Esophagus squamous epithelium (tissue), 5 donors: Measurements from ENCODE around the gene NARS2. TPM values are rescaled to one million over a fixed set of nuclear protein-coding genes. Genes with fewer than 3 reads are reported as not detected.

Experiments used
- DNase-seq: peaks from one replicate; lab custom pipeline; 2025; lab: John Stamatoyannopoulos, UW
- H3K27ac ChIP-seq, 4 donors: fragments of 200-600 bp; sonication (generic); one replicate each; pipeline ENCODE4 v1.5.1; 2016 to 2019; ENCODE audit warnings: mild to moderate bottlenecking in 1 of 4
- H3K27me3 ChIP-seq, 4 donors: fragments of 200-600 bp; sonication (generic); 1 replicate in 3 of 4; 2 replicates in 1 of 4; pipeline versions ENCODE4 v1.5.1 to v1.6.0; 2017 to 2021; ENCODE audit warnings: antibody characterized with exemption in 1 of 4
- H3K36me3 ChIP-seq, 3 donors: fragments of 200-600 bp; sonication (generic); one replicate each; pipeline ENCODE4 v1.5.1; 2016 to 2019
- H3K4me1 ChIP-seq, 3 donors: fragments of 200-600 bp; sonication (generic); one replicate each; pipeline ENCODE4 v1.5.1; 2017 to 2019
- H3K4me3 ChIP-seq, 4 donors: fragments of 200-600 bp; sonication (generic); 1 replicate in 3 of 4; 2 replicates in 1 of 4; pipeline ENCODE4 v1.5.1; 2016 to 2019; ENCODE audit warnings: mild to moderate bottlenecking in 2 of 4, moderate library complexity in 1 of 4
- H3K9me3 ChIP-seq, 3 donors: fragments of 200-600 bp; sonication (generic); one replicate each; pipeline ENCODE4 v1.5.1; 2016 to 2019
- POLR2A ChIP-seq, 4 donors: fragments of 450-650 bp; IDR thresholded peaks; one replicate each; pipeline ENCODE4 v1.6.1; 2017; ENCODE audit warnings: antibody characterized with exemption in 4 of 4, mild to moderate bottlenecking in 4 of 4, moderate library complexity in 3 of 4
- WGBS, 2 donors: methylation state at CpG; one replicate each; pipeline ENCODE4 v1.1.5; 2018; 5-methylcytosine and 5-hydroxymethylcytosine counted together
- intact Hi-C: fragments of 100-400 bp; cut with DNase I; formaldehyde crosslinking; loops from one replicate; pipeline ENCODE4 v1.15.0; 2022
- total RNA-seq, 4 donors: library from RNA; depleted of rRNA; stranded (reverse); fragments of >200 nt; gene quantifications; one replicate each; pipeline ENCODE4 v1.1.0, GENCODE V29; 2016
- TF ChIP-seq, protein P1 (sequence below), 6 experiments: fragments of 450-650 bp in 4 of 6; fragments of 200-600 bp in 2 of 6; sonication (generic) in 2 of 6; IDR thresholded peaks; one replicate each; pipeline ENCODE4 v1.5.1; 2016 to 2019; ENCODE audit warnings: antibody characterized with exemption in 6 of 6, mild to moderate bottlenecking in 4 of 6, moderate library complexity in 4 of 6
- donor health status: DM: yes; HTN: yes; CAD: no.

Gene NARS2
- total RNA-seq, 4 donors from 2014 or later = 9.4 to 15.7 (median 13.6) TPM

DNA sequence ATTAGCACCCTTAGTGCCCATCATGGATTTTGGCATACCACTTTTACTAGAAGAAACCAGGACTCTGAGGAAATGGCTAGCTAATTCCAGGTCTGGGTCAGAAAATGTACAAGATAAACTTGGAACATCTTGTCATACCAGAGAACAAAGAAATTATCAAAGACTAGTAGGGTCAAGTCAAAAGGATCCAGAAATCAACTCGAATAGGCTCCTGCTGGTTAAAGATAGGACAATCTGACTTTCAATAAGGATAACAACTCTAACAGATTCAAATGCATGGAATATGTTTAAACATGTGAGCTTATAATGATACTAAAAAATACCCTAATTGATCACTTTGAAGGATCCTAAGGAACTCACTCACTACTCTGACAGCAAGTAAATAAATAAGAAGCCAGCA is 175.9 kb downstream of the NARS2 start:
- Histone ChIP-seq H3K27ac (no peak overlapping the region), H3K4me3 (no peak overlapping the region), H3K36me3 (no peaks in the 10 kb centered on the region), H3K4me1 (peaks cover 0 to 3% (median 0%) of the 10 kb centered on the region in 3 donors), H3K9me3 (no peaks in the 10 kb centered on the region), H3K27me3 (no peaks in the 10 kb centered on the region)
- no peak for DNase-seq
- WGBS, 2 donors = 56 to 74% methylated on average over 1 of the region's 1 CpG
- intact Hi-C loops = no loop called here
- TF ChIP-seq, protein P1, sequence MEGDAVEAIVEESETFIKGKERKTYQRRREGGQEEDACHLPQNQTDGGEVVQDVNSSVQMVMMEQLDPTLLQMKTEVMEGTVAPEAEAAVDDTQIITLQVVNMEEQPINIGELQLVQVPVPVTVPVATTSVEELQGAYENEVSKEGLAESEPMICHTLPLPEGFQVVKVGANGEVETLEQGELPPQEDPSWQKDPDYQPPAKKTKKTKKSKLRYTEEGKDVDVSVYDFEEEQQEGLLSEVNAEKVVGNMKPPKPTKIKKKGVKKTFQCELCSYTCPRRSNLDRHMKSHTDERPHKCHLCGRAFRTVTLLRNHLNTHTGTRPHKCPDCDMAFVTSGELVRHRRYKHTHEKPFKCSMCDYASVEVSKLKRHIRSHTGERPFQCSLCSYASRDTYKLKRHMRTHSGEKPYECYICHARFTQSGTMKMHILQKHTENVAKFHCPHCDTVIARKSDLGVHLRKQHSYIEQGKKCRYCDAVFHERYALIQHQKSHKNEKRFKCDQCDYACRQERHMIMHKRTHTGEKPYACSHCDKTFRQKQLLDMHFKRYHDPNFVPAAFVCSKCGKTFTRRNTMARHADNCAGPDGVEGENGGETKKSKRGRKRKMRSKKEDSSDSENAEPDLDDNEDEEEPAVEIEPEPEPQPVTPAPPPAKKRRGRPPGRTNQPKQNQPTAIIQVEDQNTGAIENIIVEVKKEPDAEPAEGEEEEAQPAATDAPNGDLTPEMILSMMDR (IDR thresholded peaks at IDR 0.05) = no peak
- no peak for TF ChIP-seq POLR2A (IDR thresholded peaks at IDR 0.05)

DNA sequence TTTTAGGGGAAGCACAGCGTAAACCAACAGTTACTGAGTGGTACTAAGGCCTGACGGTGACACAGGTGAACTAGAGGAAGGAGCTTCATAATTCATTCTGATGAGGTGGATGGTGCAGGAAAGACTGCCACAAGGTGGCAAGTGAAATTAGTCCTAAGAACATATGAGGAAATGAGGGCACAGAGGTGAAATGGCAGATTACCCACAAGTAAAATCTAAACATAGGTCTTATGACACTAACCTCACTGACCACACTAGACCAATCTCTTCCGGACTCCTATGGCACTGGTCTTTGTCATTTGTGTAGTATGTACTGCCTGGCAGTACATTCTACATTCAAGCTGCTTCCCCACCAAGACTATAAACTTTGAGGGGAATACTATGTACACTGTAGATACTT is 177.3 kb downstream of the NARS2 start:
- no peaks in the 10 kb centered on the region for H3K9me3 ChIP-seq
- no peak for DNase-seq
- no peaks in the 10 kb centered on the region for H3K36me3 ChIP-seq
- WGBS, 2 donors = 90 to 97% methylated on average over 3 of the region's 3 CpGs
- peaks cover 0 to 11% (median 0%) of the 10 kb centered on the region in 3 donors for H3K4me1 ChIP-seq
- intact Hi-C loops = no loop called here
- H3K27me3 ChIP-seq = no peaks in the 10 kb centered on the region
- no peak overlapping the region for H3K27ac ChIP-seq
- H3K4me3 ChIP-seq = no peak overlapping the region
- TF ChIP-seq, protein P1 (IDR thresholded peaks at IDR 0.05) = no peak
- no peak for TF ChIP-seq POLR2A (IDR thresholded peaks at IDR 0.05)

DNA sequence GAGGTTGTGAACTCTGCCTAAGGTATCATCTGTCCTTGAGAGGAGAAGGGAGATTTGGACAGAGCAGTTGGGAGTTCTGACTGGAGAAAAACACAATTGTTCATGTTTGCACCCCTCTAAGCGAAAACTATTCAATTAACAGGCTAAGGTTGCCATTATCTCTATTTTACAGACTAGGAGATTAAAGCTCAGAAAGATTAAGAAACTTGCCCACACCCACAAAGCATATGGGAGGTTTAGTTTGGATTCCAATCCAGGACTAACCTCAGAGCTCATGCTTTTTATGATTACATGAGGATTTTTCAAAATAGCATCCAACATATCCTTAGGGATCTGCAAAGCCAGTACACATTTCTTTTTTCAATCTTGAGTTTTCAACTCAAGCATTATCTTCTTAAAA is 179.1 kb downstream of the NARS2 start:
- no peaks in the 10 kb centered on the region for H3K27me3 ChIP-seq
- no peaks in the 10 kb centered on the region for H3K9me3 ChIP-seq
- H3K4me1 ChIP-seq = peaks cover 0 to 11% (median 0%) of the 10 kb centered on the region in 3 donors
- no peak overlapping the region for H3K27ac ChIP-seq
- intact Hi-C loops = no loop called here
- TF ChIP-seq POLR2A (IDR thresholded peaks at IDR 0.05) = no peak
- TF ChIP-seq, protein P1 (IDR thresholded peaks at IDR 0.05) = no peak
- H3K4me3 ChIP-seq = no peak overlapping the region
- 86 to 93% methylated on average over 1 of the region's 1 CpG for WGBS, 2 donors
- no peaks in the 10 kb centered on the region for H3K36me3 ChIP-seq
- DNase-seq = no peak

DNA sequence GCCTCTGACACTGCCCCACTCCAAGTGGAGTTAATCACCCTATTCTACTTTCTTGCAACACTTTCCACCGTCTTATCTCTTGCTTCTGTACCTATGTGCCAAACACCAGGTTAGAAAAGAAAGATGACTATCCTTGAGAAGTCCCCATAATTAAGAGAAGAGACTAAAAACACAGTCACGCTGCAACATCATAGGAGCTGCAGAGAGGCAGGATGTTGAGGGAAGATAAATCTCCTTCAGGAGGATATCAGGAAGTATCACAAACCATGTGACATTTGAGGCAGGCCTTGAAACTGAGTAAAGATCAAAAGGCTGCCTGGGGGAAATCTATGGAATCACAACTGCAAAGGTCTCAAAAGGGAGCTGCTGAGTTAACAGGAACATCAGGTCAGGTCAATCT is 181.8 kb downstream of the NARS2 start:
- Histone ChIP-seq H3K4me1 (peaks cover 0 to 16% (median 0%) of the 10 kb centered on the region in 3 donors), H3K27ac (no peak overlapping the region), H3K36me3 (no peaks in the 10 kb centered on the region), H3K27me3 (no peaks in the 10 kb centered on the region), H3K9me3 (no peaks in the 10 kb centered on the region), H3K4me3 (no peak overlapping the region)
- TF ChIP-seq, protein P1 (IDR thresholded peaks at IDR 0.05) = no peak
- no peak for TF ChIP-seq POLR2A (IDR thresholded peaks at IDR 0.05)
- WGBS, 2 donors = 58 to 60% methylated on average over 2 of the region's 2 CpGs
- intact Hi-C loops = no loop called here
- DNase-seq = no peak

DNA sequence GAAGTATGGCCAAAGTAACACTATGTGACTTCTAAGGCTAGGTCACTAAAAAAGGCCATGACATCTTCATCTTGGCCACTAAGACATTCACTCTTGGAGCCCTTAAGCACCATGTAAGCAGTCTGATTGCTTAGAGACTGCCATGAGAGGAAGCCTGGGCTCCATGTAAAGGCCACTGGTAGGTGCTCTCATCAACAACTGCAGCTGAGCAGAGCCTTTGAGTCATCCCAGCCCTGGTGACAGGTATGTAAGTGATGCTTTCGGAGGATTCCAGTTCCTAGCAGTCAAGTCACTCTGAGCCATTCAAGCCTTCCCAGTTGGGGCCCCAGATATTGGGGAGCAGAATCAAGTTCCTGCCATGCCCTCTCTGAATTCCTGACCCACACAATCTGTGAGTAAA is 183.2 kb downstream of the NARS2 start:
- no peaks in the 10 kb centered on the region for H3K27me3 ChIP-seq
- intact Hi-C loops = no loop called here
- H3K4me1 ChIP-seq = peaks cover 0 to 23% (median 0%) of the 10 kb centered on the region in 3 donors
- 86% methylated on average over 1 of the region's 1 CpG; no CpG with 5 or more reads in 1 of the 2 donors for WGBS, 2 donors
- H3K9me3 ChIP-seq = no peaks in the 10 kb centered on the region
- no peak for TF ChIP-seq POLR2A (IDR thresholded peaks at IDR 0.05)
- TF ChIP-seq, protein P1 (IDR thresholded peaks at IDR 0.05) = no peak
- H3K27ac ChIP-seq = no peak overlapping the region
- no peak overlapping the region for H3K4me3 ChIP-seq
- DNase-seq = no peak
- no peaks in the 10 kb centered on the region for H3K36me3 ChIP-seq
